ENCODE results near the gene TNIK.

The TNIK gene

DNA sequence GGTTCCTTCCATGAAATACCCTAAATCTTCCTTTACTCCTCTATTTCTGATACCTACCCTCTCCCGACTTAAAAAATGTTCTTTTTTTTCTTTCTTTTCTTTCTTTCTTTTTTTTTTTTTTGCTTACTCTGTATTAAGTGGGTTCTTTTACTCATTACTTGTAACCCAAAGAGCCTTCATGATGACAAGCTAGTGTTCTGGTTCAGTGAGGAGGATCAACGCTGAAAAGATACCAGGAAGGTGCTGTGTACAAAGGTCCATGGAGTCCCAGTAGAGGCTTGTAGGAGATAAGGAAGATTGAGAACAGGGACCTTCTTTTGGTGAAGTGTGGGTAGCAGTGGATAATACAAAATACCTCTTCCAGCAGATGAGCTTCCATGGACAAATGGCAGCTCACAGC, 369.9 kb downstream of the TNIK start:
- DNase-seq (ENCODE audit: low read depth in 2 of 2), result no peak

DNA sequence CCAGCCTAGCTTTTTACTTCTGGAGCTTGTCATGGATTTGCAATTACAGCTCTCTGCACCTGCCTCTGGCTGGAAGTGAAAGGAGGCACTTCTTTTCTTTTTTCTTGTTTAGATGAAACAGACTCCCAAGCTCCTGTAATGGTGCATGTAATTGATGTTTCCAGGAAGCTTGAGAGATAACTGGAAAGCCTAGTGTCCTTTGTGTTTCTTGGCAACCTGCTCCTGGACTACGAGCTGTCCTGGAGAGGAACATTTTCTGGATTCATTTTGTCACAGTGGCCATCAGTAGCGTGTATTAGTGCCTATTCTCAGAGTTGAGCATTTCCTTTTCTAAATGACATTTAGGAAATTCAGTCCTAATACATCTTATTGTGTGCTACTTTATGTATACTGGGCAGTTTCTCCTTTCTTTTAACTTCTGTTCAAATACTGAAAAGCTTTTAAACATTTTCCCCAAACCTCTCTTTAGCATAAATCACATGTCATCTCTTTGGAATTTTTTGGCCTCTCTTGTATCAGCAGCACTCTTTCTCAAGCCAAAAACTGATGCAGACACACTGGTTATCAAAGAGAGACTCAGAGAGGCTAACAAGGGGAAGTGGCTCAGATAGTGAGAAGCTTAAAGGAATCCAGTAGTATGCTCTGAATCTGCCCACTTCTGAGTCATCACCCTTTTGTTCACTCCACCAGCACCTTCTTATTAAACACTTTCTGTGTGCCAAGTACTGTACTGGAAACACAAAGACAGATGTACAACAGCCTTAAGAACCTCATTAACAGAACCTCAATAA, 371.0 kb downstream of the TNIK start:
- no peak for DNase-seq (ENCODE audit: low read depth in 2 of 2)

DNA sequence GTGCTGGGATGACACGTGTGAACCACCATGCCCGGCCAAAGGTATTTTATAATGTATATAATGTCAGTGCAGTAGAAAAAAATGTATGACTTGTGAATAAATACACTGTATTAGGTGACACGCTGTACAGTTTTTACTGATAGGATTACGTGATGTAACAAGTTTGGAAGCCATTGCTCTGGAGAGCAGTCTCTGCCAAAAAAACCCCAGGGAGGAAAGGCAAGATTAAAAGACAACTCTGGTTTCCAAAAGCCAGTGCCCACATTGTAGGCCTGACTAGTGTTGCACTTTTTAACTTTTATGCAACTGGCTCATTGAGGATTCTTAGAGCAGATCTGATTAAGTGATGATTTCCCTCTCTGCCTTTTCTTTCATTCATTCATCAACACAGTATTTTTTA, 371.7 kb downstream of the TNIK start:
- no peak for DNase-seq (ENCODE audit: low read depth in 2 of 2)

DNA sequence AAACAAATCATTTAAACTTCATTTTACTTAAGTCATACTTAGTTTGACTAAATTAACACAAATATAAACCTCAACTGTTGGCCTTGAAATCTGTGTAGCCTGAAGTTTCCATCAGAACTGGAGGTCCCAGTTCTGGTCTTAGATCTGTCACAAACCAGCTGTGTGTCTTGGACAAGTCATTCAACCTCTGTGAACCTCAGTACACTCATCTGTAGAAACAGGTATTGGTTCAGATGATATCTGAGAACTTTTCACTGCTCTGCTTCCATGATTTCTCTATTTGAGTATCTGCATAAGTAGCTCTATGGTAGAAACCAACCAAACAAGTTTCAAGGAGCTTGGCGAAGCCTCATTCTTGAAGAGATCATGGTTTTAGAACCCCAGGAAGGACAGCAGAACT, 373.3 kb downstream of the TNIK start:
- DNase-seq (ENCODE audit: low read depth in 2 of 2), result no peak

DNA sequence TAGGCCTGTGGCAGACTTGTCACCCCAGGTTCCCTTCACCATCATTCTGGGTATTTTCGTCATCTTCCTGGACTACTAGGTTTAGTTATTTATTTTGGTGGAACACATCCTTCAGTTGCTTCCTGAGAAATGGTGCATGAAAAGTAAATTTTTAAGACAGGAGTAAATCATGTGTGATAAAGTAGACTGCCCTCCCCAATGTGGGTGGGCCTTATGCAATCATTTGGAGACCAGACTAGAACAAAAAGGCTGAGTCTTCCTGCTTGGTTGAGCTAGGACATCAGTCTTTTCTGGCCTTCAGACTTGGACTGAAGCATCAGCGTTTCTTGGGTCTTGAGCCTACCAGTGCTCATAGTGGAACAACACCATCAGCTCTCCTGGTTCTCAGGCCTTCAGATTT, 382.9 kb downstream of the TNIK start:
- no peak for DNase-seq (ENCODE audit: low read depth in 2 of 2)

DNA sequence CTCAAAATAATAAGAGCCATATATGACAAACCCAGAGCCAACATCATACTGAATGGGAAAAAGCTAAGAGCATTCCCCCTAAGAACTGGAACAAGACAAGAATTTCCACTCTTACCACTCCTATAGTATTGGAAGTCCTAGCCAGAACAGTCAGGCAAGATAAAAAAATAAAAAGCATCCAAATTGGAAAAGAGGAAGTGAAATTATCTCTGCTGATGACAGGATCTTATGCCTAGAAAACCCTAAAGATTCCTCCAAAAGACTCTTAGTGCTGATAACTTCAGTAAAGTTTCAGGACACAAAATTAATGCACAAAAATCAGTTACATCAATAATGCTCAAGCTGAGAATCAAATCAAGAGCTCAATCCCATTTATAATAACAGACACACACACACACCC, 387.8 kb downstream of the TNIK start:
- DNase-seq (ENCODE audit: low read depth in 2 of 2), result no peak

DNA sequence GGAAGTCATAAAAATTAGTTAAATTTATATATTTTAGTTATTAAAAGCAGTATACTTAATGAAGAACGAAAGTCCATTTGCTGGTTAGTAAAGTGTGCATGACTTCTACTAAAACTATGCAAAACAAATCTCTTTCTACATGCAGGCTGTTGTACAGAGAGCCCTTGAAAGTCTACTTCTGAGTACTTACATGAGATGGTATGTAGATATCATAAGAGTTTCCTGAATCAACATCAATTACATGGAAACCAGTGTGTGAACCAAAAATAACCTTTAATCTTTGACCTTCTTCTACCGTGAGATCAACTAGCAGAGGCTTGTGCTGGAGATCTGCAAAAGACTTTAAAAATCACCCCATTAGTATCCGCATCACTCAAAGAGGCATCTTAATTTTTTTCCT, 391.5 kb downstream of the TNIK start:
- no peak for DNase-seq (ENCODE audit: low read depth in 2 of 2)

DNA sequence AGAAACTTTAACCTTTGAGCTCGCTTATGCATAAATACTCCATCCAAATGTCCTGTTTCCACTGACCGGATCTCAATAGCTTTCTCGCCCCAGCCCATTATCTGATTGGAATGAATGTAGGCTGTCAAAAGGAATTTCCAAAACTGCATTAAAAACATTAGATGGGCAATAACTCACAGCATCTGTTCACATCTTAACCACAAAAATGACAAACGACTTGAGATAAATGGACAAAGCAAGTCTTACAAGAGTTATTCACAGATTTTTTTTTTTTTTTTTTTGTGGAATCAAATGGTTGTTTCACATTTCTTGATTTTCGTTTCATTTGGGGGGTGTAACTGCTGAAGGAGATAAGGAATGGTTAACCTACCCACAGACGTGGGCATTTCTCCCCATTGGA, 394.0 kb downstream of the TNIK start:
- no peak for DNase-seq (ENCODE audit: low read depth in 2 of 2)

DNA sequence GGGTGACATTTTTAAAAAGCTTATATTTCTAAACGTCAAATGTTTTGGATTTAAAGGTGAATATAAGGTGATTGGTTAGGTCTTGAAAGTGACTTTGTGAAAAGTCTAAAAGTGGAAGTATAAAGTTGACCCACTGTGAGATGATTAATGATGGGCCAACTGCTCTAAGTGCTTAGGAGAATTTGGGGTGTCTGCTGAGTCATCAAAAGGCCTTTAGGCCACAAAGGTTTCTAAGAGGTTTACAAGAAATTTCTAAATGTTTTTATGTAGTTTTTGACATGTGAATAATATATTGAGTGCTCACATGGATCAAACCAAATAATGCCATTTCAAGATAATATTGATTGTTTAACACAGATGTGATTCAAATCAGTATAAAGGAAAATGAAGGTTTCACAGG, 394.5 kb downstream of the TNIK start:
- no peak for DNase-seq (ENCODE audit: low read depth in 2 of 2)

DNA sequence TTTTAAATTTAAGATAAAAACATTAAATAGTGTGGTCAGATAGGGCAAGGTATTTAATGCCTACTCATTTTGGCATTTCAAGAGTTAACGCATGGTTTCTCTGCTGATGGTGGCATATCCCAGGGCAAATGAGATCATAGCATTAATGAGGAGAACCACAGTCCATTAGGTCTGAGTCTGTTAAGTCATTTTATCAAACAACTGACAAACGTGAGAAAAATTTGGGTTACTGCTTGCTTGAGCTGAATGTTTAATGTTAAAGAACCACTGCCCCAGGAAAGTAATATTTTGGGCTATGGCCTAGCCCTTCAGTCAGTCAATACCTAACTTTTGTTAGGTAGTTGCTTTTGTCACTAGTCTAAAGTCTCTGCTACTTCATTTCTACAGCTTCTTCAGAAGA, 395.7 kb downstream of the TNIK start:
- DNase-seq (ENCODE audit: low read depth in 2 of 2), result no peak

DNA sequence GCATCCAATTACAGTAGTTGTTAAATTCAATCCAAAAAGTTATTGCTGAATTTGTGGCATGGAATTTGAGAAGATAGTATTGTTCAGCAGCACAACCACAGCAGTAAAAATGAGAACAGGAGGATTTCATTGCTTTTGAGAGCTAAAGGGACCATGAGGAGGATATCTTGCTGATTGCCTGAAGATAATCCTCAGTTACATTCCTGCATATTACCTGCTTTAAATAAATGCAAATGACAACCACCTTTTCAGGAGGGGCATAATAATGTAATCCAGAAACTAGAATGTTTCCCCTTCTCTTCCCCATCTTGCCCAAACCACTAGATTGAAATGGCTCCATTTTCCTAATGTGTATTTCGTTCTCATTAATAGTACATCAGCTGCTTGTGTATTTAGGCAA, 398.5 kb downstream of the TNIK start:
- no peak for DNase-seq (ENCODE audit: low read depth in 2 of 2)

DNA sequence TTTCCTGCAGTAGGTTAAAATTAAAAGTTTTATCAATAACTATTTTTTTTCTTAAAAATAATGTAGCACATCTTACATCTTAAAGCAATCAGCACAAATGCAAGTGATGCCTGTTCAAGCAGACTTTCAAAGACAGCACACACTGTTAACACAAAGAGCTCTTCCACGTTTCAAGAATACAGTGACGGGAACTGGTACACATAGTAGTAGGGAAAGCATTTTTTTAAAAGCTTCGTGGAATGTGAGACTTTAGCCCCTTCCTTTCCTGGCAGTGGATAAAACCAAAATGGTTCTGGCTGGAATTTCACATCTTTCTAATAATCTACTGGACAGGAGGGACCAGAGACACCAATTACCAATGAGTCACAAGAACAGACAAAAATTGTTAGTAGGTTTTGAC, 400.2 kb downstream of the TNIK start:
- no peak for DNase-seq (ENCODE audit: low read depth in 2 of 2)

DNA sequence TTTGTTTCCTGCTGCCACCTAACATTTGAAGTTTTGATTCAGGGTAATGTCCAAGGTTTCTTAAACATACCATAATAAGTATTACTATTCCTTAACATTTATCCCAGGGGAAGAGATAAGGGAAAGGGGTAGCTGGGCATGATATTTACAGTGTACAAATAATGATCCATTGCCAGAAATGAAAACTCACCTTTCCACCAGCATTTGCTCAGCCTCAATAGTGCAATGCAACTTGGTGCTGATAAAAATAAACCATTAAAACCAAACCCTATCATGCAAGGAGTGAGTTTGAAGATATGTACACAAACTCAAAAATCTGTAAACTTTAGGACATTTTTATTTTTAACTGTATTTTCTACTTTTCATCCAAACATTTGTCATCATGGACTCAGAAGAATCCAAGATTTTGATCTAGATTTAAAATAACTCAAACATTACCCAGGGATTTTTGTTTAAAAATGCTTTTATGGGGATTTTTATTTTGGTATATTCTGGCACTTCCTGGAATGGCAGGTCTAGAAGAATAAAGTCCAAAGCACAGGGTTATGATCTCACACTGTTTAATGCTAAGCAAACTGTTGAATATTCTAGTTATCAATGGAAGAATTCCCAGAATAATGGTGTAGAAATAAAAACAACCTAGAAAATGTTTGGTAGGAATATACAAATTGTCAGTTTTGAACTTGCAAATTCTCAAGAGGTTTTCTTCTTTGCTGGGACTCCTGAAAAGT, 401.2 kb downstream of the TNIK start:
- no peak for DNase-seq (ENCODE audit: low read depth in 2 of 2)

DNA sequence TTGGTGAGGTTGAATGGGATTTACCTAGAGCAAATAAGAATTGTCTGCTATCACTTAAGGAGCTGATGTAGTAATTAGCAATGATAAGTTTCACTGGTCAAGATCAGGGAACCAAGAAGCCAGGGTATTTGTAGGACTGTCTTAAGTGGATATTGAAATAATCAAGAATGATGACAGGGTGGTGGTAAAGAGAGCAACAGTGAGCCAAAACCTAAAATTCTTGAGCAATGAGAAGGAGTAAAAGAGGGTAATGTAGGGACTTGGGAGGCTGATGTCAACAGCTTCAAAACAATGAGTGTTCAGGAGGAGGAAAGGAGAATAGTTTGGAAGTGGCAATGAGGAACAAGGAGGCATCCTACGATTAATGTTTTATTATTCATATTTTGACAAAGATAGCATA, 402.1 kb downstream of the TNIK start:
- no peak for DNase-seq (ENCODE audit: low read depth in 2 of 2)

DNA sequence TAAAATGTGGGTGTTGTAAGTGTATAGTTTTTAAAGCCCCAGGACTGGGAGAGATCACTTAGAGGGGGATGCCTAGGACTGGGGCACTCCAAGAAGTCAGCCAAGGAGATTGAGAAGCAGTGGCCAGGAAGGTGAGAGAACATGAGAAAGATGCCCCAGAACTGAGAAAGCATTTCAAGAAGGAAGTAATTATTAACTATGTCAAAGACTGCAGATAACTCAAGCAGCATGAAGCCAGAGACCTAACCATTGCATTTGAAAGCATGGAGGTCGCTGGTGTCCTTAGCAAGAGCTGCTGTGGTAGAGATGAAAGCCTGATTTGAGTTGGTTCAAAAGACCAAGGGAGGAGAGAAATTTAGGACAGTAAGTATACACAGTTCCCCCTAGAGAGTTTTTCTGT, 403.1 kb downstream of the TNIK start:
- no peak for DNase-seq (ENCODE audit: low read depth in 2 of 2)

DNA sequence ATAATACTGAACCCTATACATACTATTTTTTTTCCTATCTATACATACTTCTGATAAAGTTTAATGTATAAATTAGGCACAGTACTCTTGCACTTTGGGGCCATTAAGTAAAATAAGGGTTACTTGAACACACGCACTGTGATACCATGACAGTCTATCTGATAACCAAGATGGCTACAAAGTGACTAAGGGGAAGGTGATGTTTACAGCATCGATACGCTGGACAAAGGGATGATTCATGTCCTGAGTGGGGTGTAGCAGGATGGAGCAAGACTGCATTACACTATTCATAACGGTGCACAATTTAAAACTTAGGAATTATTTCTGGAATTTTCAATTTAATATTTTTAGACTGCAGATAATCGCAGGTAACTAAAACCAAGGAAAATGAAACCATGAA, 403.7 kb downstream of the TNIK start:
- no peak for DNase-seq (ENCODE audit: low read depth in 2 of 2)

DNA sequence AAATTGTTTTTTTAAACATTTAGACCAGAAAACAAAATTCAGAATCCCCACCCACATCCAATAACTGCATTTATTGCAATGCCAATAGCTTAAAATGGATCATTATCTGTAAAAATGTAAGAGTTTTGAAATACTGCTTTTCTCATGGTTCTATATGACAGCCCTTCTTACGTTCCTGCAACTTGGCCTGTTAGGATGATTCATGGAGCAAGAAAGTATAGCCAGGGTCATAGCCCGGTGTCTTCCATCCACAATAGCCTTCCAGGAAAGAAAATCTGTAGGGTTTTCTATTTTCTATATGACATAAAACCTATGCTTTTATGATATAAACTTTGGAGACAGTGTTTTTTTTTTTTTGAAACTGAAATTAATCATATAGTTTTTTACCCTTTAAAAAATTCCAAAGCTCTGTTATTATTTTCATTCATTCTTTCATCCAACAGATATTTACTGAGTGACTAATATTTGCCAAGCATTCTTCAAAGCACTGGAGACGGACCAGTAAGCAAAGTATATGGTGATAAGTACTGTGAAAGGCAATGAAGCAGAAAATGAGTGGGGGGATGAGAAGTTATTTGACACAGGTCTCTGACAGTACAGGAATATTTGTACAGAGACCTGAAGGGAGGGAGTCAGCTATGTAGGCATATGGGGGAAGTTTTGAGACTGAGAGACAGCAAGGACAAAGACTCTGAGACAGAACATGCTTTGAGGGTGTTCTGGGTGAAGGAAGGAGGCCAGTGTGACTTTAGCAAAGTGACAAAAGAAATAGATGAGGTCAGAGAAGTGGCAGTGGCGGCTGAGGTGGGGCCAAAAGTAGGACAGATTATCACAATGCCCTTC, 404.6 kb downstream of the TNIK start:
- DNase-seq (ENCODE audit: low read depth in 2 of 2), result no peak

DNA sequence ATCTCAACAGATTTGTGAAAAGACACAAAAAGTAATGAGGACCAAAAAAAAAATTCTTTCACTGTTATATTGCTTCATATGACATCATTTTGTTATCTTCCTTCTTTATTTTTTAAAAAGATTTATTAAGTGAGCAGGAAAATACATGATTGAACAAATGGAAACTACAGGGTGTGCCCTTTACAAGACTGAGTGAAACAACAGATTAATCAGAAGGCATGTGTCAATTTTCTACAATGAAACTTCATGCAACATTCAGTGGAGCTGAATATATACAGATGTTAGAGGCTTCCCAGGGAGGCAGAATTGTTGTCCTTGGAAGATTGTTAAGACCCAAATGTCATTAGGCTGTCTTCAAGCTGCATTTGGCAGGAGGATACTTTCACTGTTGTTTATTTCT, 405.3 kb downstream of the TNIK start:
- DNase-seq (ENCODE audit: low read depth in 2 of 2), result no peak

DNA sequence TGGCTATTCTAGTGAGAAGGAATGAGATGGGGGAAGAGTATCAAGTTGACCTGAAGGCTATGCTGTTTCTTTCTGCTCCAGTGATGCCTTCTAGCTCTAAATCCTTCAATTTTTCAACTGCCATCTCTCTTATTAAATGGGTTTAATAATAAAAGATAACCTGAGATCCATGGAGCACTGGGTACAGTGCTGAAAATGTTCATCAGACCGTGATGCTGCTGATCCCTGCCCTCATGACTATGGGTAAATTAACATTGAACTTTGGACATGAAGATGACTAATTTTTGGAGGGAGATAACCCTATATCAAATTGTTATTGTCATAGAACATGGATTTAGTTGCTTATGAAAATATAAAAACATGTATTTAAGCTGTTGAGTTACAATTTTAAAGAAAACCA, 406.0 kb downstream of the TNIK start:
- no peak for DNase-seq (ENCODE audit: low read depth in 2 of 2)

DNA sequence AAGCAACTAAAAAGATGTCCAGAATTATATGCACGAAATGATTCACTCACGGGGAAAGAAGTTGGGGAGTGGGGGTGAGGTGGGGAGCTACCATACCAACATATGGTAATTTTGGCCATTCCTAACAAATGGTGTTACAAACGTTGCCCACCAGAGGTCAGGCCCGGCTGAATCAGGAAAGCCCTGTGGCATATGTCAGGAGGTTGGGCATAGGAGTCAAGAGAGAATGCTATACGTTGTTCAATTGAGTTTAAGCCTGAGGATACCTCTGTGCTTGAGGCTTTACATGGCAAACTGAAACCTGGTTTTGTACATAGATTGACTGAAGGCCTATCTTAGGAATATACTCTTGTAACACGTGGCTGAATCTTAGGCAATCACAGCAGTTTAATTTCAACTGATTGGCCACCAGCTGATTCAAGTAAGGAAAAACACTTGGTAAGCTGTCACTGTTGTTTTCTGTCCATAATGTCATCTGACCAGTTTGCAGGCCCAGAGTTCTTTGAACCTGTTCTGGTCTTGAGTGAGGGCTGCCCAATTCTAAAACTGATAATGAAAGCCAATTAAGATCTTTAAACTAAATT, 410.3 kb downstream of the TNIK start:
- DNase-seq (ENCODE audit: low read depth in 2 of 2), result no peak

DNA sequence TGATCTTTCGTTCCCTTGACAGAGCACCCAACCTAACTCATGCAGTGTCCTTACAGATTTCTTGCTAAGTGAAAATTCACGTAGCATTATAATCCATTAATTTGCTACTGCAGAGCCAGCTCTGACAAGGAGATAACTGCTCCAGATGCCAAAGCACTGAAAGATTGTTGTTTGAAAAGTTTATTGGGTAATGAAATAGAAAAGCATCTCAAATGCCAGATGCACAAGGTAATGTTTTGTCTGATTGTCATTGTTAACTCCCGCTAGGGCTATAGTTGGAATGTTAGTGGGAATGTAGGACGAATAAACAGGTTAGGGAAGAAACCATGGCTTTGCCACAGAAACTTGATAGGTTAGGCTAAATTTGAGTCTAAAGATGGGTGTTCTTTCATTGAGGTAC, 413.4 kb downstream of the TNIK start:
- no peak for DNase-seq (ENCODE audit: low read depth in 2 of 2)

All from stimulated activated CD4-positive, alpha-beta T cell treated with anti-CD3 and anti-CD28 coated beads, Interleukin-1b, Interleukin-23, amount 100 ng/mL, for 1 hour (primary cell).